Measurements from ENCODE around the gene C4orf50. TPM values are rescaled to one million over a fixed set of nuclear protein-coding genes. Genes with fewer than 3 reads are reported as not detected.
A peak's percentile ranks its signal among the peaks of the same experiment; 100 is the strongest.

Gene C4orf50
- total and polyA plus RNA-seq, 2 of the 4 experiments (the other 2 are of a cell fraction): not detected

DNA sequence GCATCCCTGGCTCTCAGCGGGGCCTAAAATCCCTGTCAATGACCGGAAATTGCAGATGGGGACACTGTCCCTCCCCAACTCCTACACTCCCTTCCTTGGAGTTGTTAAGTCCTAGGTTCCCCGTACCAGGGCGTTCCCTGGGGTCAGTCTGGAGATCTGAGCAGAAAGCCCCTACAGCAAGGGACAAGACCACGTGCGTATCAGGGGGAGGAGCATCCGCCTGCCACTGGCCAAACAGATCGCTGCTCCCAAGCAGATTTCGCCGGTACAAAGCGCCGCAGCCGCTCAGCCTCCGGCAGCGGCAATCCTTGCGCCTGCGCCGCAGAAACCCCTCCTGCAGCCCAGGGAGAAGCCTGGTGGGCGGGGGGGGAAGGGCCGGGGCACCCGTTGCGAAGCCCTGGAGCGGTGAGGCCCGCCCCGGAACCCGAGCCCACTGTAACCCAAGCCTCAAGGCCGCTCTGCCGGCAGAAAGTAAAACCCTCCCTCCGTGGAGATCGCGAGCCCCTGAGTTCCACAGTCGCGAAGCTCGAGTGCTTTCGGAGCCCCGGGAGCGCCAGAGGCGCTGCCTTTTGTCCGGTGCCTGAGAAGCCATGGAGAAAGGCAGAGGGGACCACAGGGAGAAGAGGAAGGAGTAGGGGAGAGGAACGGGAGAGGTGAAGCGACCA lies 128.0 kb downstream of the C4orf50 start:
- no peak overlapping the region for H4K91ac ChIP-seq (ENCODE audit: insufficient read depth, low read depth, low read length)
- no peak overlapping the region for H3K56ac ChIP-seq (ENCODE audit: extremely low read depth, insufficient read depth, low read length)
- no peaks in the 10 kb centered on the region for H3K79me1 ChIP-seq (ENCODE audit: low read depth in 1 of 2, low read length in 2 of 2)
- no peak overlapping the region for H4K8ac ChIP-seq (ENCODE audit: low read depth in 2 of 2, low read length in 2 of 2)
- ATAC-seq (ENCODE audit: low read depth) (no peak), DNase-seq (peak; percentile 30)
- H2AK9ac ChIP-seq (replicated peaks; ENCODE audit: low read depth, low read length, poor library complexity): no peak overlapping the region
- H3K14ac ChIP-seq (replicated peaks; ENCODE audit: low read depth, low read length): no peak overlapping the region
- no peaks in the 10 kb centered on the region for H3K36me3 ChIP-seq (ENCODE audit: control insufficient read depth, insufficient read depth, low read length)
- no peak overlapping the region for H3K18ac ChIP-seq (ENCODE audit: low read depth, low read length)
- peak overlapping the region; percentile 29 for H2AFZ ChIP-seq (replicated peaks; ENCODE audit: low read length, poor library complexity)
- TF ChIP-seq, protein P1, sequence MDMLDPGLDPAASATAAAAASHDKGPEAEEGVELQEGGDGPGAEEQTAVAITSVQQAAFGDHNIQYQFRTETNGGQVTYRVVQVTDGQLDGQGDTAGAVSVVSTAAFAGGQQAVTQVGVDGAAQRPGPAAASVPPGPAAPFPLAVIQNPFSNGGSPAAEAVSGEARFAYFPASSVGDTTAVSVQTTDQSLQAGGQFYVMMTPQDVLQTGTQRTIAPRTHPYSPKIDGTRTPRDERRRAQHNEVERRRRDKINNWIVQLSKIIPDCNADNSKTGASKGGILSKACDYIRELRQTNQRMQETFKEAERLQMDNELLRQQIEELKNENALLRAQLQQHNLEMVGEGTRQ (IDR thresholded peaks at IDR 0.05; ENCODE audit: low read depth, low read length): 0 out of 2 replicates have a peak, but pooled peaks have one; percentile 4
- no peak for TF ChIP-seq MAZ (IDR thresholded peaks at IDR 0.05; ENCODE audit: borderline replicate concordance, low read depth, low read length)
- no peaks in the 10 kb centered on the region for H3K4me1 ChIP-seq (ENCODE audit: control insufficient read depth, insufficient read depth, low read length)
- no peak overlapping the region for H2BK15ac ChIP-seq (ENCODE audit: low read depth, low read length)
- H4K5ac ChIP-seq (ENCODE audit: low read depth, low read length): no peak overlapping the region
- no peak overlapping the region for H3K4ac ChIP-seq (ENCODE audit: low read depth, low read length)
- dilution Hi-C loops (cut with HindIII; ENCODE audit: low sequenced_read_pairs, unreplicated experiment) (no loop called here), intact Hi-C loops (cut with micrococcal nuclease) (no loop called here), in situ Hi-C loops (cut with MboI; ENCODE audit: low sequenced_read_pairs) (no loop called here)
- H3K4me2 ChIP-seq (ENCODE audit: low read depth, low read length): peak overlapping the region; percentile 14; the same call in 1 of the 2 replicates
- no peaks in the 10 kb centered on the region for H3K9me1 ChIP-seq (ENCODE audit: insufficient read depth, low read length)
- no peak overlapping the region for H3K9ac ChIP-seq (ENCODE audit: low read depth, low read length)
- no peak overlapping the region for H2BK20ac ChIP-seq (ENCODE audit: low read depth, low read length)
- CTCF ChIA-PET: no interaction called here
- no peak overlapping the region for H3K27ac ChIP-seq (ENCODE audit: insufficient read depth, low read length)
- H2BK5ac ChIP-seq (ENCODE audit: low read depth, low read length, poor library complexity, severe bottlenecking): no peak overlapping the region
- H3K23ac ChIP-seq (ENCODE audit: low read depth, low read length): no peak overlapping the region
- no peak overlapping the region for H2AK5ac ChIP-seq (ENCODE audit: low read depth, low read length)
- no peak overlapping the region for H2BK120ac ChIP-seq (ENCODE audit: low read depth, low read length)
- H3K9me3 ChIP-seq (ENCODE audit: control insufficient read depth, insufficient read depth, low read length): no peaks in the 10 kb centered on the region; the same call in 1 of the 2 replicates
- WGBS, 2 experiments (ENCODE audit: extremely low coverage in 2 of 2, insufficient read length in 1 of 2): 0% methylated on average over 9 of the region's 41 CpGs; no CpG with 5 or more reads in 1 of the 2 experiments
- H4K20me1 ChIP-seq (ENCODE audit: insufficient read depth, low read length): no peaks in the 10 kb centered on the region; the same call in 1 of the 2 replicates
- no peak overlapping the region for H3K4me3 ChIP-seq (ENCODE audit: insufficient read depth, low read depth, low read length)
- no TSS peak for BruUV-seq (replicated peaks)
- POLR2A ChIA-PET (ENCODE audit: unreplicated experiment): no interaction called here
- H3K27me3 ChIP-seq (ENCODE audit: control insufficient read depth, insufficient read depth, low read length): peaks cover 63% of the 10 kb centered on the region

Data from IMR-90 (cell line).